DOHH2 (cell line): ENCODE data around the gene MAB21L1.

ENCODE experiments used
- EZH2phosphoT487 ChIP-seq: fragments of 200-600 bp; sonication (generic); IDR thresholded peaks from 2 replicates; pipeline ENCODE4 v1.6.1; 2017; ENCODE audit warnings: borderline replicate concordance, mild to moderate bottlenecking, antibody characterized with exemption, low read length, moderate library complexity, mixed read lengths
- TF ChIP-seq, protein P1 (sequence below): fragments of 200-600 bp; sonication (generic); IDR thresholded peaks from one replicate; pipeline ENCODE4 v1.5.1; 2014; ENCODE audit warnings: antibody characterized with exemption, mild to moderate bottlenecking, low read depth, low read length; ENCODE audit not compliant: poor library complexity, severe bottlenecking

DNA sequence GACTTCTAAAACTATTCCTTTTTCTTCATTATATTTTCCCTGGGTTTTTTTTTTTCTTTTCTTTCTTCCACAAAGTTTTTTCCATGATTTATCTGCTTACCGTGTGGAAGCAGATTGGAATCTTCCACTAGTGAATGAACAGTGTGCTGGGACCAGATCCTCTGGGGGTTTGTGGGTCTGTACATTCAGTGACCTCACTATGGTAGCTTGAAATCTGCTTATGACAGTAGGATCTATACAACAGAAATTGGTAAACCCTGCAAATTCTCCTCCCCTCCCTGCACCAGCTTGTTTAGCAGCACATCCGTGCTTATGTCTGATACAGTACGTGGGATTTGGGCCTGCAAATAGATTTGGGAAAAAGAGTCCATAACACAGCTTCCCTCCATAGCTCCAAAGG is 26.0 kb upstream of the MAB21L1 start:
- TF ChIP-seq, protein P1, sequence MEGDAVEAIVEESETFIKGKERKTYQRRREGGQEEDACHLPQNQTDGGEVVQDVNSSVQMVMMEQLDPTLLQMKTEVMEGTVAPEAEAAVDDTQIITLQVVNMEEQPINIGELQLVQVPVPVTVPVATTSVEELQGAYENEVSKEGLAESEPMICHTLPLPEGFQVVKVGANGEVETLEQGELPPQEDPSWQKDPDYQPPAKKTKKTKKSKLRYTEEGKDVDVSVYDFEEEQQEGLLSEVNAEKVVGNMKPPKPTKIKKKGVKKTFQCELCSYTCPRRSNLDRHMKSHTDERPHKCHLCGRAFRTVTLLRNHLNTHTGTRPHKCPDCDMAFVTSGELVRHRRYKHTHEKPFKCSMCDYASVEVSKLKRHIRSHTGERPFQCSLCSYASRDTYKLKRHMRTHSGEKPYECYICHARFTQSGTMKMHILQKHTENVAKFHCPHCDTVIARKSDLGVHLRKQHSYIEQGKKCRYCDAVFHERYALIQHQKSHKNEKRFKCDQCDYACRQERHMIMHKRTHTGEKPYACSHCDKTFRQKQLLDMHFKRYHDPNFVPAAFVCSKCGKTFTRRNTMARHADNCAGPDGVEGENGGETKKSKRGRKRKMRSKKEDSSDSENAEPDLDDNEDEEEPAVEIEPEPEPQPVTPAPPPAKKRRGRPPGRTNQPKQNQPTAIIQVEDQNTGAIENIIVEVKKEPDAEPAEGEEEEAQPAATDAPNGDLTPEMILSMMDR = no peak
- no peak for TF ChIP-seq EZH2phosphoT487
